Measurements from ENCODE around the gene HID1. TPM values are rescaled to one million over a fixed set of nuclear protein-coding genes. Genes with fewer than 3 reads are reported as not detected.

The HID1 gene
- total and polyA plus RNA-seq, 8 donors = 32.1 to 75.8 (median 61.7) TPM

DNA sequence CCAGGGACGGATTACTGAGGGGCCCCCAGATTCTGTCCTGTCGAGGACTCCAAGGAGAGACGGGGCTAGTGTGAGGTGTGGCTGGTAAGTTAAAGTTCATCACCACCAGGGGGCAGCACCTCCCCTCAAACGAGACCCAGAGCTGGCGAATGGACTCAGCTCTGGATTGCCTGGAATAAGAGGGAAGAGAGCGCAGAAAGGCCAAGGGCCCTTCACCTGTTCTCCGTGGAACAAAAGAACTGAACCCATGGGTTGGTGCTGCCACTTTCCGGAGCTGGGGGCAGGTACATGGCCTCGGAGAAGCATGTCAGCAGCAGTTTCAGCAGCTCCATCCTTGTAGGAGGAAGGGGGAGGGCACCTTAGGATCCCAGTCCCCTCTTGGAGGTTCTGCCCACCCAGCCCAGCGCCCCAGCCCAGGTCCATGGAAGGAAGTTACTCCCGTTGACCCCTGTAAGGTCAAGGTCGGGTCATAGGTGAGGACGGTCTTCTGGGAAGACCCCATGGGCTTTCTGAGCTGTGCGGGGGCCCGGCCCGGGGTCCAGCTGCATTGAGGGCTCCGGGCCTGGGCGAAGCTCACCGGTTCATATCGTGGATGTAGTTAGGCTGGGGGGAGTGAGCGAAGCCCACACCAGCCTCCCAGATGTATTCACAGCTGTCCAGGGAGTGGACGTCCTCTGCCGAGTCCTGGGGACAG, 10.8 kb downstream of the HID1 start:
- DNase-seq = peak; percentile 77 to 91 (median 86)
- intact Hi-C loops (cut with DNase I) = no loop called here
- TF ChIP-seq, protein P1, sequence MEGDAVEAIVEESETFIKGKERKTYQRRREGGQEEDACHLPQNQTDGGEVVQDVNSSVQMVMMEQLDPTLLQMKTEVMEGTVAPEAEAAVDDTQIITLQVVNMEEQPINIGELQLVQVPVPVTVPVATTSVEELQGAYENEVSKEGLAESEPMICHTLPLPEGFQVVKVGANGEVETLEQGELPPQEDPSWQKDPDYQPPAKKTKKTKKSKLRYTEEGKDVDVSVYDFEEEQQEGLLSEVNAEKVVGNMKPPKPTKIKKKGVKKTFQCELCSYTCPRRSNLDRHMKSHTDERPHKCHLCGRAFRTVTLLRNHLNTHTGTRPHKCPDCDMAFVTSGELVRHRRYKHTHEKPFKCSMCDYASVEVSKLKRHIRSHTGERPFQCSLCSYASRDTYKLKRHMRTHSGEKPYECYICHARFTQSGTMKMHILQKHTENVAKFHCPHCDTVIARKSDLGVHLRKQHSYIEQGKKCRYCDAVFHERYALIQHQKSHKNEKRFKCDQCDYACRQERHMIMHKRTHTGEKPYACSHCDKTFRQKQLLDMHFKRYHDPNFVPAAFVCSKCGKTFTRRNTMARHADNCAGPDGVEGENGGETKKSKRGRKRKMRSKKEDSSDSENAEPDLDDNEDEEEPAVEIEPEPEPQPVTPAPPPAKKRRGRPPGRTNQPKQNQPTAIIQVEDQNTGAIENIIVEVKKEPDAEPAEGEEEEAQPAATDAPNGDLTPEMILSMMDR (IDR thresholded peaks at IDR 0.05) = peak; percentile 82 to 89
- Histone ChIP-seq H3K27ac (no peak overlapping the region), H3K4me3 (no peak overlapping the region), H3K27me3 (no peaks in the 10 kb centered on the region), H3K4me1 (peaks cover 0 to 13% of the 10 kb centered on the region in 2 donors), H3K9me3 (no peaks in the 10 kb centered on the region), H3K36me3 (peaks cover 0 to 7% of the 10 kb centered on the region in 2 donors)
- peak; percentile 88 for ATAC-seq

DNA sequence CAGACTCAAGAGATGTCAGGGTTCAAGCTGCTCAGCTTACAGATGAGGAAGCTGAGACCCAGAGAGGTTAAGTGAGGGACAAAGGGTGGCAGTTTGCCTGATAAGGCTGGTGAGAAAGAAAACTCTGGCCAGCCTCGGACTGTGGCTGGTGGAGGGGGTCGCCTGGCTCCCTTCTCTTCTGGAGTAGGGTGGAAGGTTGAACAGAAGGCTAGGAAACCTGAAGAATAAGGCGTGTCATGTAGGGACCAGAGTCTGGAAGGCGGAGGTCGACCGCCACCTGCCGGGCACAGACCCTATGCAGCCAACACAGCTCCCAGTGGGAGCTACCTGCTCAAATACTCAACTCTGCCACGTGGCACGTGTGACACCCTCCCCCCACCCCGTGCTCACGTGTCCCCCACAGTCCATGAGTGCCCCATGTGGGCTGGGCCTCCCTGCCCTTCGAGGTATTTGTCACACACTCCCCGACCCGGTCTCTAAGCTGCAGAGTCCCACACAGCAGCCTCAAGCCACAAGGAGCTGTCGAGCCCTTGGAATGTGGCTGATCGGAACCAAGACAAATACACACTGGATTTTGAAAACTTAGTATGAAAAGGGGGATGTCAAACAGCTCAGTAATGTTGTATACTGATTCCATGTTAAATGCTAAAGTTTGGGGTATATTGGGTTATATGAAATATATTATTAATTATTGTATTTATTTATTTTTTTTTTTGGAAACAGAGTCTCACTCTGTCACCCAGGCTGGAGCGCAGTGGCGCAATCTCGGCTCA, 11.8 kb downstream of the HID1 start:
- intact Hi-C loops (cut with DNase I) = no loop called here
- Histone ChIP-seq H3K4me1 (peaks cover 0 to 13% of the 10 kb centered on the region in 2 donors), H3K36me3 (peaks cover 0 to 7% of the 10 kb centered on the region in 2 donors), H3K27me3 (no peaks in the 10 kb centered on the region), H3K4me3 (no peak overlapping the region), H3K9me3 (peaks cover 0 to 6% of the 10 kb centered on the region in 2 donors), H3K27ac (no peak overlapping the region)
- TF ChIP-seq, protein P1 (IDR thresholded peaks at IDR 0.05) = peak; percentile 22 to 39
- peak in 3 of 4 donors; percentile 58 to 80 (median 79) for DNase-seq
- ATAC-seq = peak; percentile 72

DNA sequence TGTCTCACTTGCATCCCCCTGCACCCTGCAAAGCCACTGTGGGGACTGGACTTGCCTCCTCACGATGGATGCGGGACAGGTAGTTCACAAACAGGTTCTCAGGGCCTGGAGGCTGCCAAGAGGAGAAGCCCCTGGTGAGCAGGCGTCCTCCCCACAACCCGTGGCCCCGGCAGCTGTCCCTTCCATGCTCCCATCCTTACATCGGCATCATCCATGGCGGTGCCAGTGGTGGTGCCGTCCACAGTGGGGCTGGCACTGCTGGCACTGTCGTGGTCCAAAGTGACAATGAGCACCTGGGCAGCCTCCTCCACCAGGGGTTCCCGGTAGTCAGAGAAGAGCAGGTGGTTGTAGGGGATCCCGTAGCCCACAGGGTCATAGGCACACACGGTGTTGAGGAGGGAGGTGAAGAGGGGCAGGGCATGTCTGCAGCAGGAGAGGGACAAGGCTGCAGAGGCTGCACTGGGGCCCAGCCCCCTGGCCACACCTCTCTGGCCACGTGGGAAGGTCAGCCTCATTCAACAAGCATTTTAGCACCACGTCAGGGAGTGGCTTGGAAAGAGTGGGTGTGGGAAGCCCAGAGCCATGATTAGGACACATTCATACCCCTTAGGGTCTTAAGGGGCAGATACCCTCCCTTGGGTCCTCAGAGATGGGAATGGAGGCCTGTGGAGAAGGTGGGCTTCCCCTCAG, 12.6 kb downstream of the HID1 start:
- H3K27ac ChIP-seq = no peak overlapping the region
- TF ChIP-seq, protein P1 (IDR thresholded peaks at IDR 0.05) = no peak
- intact Hi-C loops (cut with DNase I) = no loop called here
- H3K9me3 ChIP-seq = peaks cover 0 to 6% of the 10 kb centered on the region in 2 donors
- H3K36me3 ChIP-seq = peaks cover 0 to 14% of the 10 kb centered on the region in 2 donors
- no peak overlapping the region for H3K4me3 ChIP-seq
- H3K27me3 ChIP-seq = no peaks in the 10 kb centered on the region
- peak; percentile 31 for ATAC-seq
- H3K4me1 ChIP-seq = peaks cover 0 to 13% of the 10 kb centered on the region in 2 donors
- peak in 1 of 4 donors; percentile 72 for DNase-seq

DNA sequence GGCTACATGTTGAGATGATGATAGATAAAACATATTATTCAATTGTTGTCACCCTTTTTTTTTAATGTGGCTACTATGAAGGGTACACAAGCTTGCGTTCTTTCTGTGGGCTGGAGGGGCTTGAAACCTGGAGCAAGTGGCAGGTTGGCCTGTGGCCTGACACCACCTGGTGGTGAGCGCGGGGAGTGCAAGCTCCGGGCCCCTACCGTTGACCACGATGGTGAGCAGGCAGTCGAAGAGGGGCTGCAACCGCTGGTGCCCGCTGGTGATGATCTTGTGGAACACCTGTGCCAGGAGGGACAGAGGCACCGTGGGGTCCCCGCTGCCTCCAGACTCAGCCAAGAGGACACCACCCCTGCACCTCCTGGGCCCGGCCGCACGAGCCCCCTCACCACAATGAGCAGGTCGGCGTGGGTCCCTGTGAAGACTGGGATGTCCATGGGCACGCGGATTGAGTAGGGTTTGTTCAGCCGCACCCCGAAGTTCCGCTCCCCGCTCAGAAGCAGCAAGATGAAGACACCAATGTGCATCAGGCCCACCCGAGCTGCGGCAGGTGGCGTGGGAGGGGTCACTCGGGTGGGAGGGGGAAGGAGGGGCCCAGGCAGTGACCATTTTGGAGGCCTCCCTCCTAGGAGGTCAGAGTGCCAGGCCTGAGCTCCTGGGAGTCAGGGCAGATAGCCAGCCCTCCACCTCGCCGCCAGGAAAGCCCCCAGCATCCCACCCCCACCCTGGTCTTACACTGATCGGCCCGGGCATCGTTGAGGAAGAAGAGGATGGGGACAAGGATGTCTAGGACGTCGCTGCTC, 14.4 kb downstream of the HID1 start:
- intact Hi-C loops (cut with DNase I) = no loop called here
- peak in 3 of 4 donors; percentile 56 to 94 (median 68) for DNase-seq
- peak; percentile 54 for ATAC-seq

More for the DNA sequence above, 14.4 kb downstream of the HID1 start:
- Histone ChIP-seq H3K27me3 (no peaks in the 10 kb centered on the region), H3K9me3 (peaks cover 0 to 6% of the 10 kb centered on the region in 2 donors), H3K4me1 (peaks cover 0 to 13% of the 10 kb centered on the region in 2 donors), H3K36me3 (peaks cover 0 to 24% of the 10 kb centered on the region in 2 donors), H3K4me3 (no peak overlapping the region), H3K27ac (no peak overlapping the region)
- TF ChIP-seq, protein P1 (IDR thresholded peaks at IDR 0.05) = peak; percentile 93 to 98

Data from left lung (tissue), 10 donors.